Germinal center (tissue), 1 donor: ENCODE results near the gene CBLB.
A peak's percentile ranks its signal among the peaks of the same experiment; 100 is the strongest.
"Not testable (repeated sequence)": the region's sequence is repeated elsewhere in the genome, so short reads cannot be mapped to it uniquely, and the experiment has no call there.

Experiments used
- DNase-seq: peaks from one replicate; pipeline ENCODE4 v3.0.0; 2012; ENCODE audit warnings: mixed read lengths, low spot score

The CBLB gene

DNA sequence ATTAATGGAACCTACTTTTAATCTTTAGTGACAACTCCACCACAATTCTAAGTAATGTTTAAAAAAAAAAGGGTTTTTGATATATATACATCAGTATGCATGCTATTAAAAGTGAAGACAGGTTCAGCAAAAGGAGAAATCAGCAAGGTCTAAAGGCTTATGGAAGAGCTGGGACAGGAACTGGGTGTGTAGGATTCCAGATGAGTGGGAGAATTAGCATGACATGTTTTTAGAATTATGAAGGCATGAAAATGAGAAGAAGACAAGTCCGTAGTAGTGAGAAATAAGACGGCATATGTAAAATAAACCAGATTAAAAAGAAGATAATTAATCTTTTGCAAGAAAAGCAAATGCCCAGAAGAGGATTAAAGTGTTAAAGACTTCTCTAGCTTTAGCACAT, 52.0 kb downstream of the CBLB start:
- no peak for DNase-seq

DNA sequence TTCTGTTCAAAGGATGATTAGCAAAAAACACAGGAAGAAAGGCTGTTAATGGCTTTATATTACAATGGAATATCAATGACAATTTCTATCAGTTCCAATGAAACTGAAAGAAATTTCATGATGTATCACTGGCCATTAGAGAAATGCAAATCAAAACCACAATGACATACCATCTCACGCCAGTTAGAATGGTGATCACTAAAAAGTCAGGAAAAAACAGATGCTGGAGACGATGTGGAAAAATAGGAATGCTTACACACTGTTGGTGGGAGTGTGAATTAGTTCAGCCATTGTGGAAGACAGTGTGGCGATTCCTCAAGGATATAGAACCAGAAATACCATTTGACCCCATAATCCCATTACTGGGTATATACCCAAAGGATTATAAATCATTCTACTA, 53.5 kb downstream of the CBLB start:
- DNase-seq: not testable (repeated sequence)

DNA sequence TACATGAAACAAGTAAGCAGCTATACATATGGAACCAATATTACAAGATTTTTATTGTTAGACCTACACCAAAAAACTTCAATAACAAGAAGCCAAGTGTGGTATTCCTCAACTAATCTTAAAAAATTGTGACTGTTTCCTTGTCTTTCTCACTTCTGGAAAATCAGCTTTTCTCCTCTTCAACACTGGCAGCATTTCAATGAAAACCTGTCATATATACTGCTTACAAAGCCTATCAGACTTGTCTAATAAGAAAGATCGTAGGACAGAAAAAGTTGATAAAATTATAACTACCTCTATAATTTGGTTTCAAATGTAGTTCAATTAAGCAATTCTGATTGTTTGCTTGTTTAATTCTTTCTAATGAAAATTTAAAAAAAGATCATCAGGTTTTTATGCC, 55.1 kb downstream of the CBLB start:
- DNase-seq: no peak

DNA sequence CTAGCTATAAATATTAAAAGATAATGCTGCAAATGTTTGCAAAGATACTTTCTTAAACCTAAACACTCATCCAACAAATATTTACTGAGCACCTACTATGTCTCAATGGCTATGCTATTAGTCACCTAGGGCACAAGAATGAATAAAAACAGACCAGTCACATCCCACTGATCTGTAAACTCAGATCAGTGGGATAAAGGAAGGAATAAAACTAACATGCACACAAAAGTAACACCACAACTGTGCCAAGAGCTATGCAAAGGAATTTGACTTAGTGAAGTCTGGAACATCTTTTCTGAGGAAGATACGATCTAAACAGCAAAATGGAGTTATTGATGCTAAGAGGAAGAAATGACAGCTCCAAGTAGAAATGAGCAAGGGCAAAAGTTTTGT, 56.6 kb downstream of the CBLB start:
- DNase-seq: no peak

DNA sequence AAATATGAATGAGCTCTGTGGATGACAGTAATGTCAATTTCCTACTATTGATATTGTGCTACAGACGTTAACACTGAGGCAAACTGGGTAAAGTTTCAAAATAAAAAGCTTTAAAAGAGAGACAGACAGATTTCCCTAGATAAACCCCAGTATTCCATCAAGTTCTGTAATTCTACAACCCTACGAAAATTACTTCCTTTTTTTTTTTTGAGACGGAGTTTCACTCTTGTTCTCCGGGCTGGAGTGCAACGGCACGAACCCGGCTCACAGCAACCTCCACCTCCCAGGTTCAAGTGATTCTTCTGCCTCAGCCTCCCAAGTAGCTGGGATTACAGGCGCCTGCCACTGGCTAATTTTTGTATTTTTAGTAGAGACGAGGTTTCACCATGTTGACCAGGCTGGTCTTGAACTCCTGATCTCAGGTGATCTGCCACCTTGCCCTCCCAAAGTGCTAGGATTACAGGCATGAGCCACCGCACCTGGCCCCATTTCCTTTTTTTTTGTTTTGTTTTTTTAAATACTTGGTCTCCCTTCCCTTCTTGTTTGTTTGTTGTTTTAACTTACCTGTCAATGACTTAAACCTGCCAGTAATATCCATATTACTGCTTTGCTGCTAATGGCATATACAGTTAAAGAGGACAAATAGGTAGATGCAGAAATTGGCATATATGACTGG, 57.2 kb downstream of the CBLB start:
- DNase-seq: no peak

DNA sequence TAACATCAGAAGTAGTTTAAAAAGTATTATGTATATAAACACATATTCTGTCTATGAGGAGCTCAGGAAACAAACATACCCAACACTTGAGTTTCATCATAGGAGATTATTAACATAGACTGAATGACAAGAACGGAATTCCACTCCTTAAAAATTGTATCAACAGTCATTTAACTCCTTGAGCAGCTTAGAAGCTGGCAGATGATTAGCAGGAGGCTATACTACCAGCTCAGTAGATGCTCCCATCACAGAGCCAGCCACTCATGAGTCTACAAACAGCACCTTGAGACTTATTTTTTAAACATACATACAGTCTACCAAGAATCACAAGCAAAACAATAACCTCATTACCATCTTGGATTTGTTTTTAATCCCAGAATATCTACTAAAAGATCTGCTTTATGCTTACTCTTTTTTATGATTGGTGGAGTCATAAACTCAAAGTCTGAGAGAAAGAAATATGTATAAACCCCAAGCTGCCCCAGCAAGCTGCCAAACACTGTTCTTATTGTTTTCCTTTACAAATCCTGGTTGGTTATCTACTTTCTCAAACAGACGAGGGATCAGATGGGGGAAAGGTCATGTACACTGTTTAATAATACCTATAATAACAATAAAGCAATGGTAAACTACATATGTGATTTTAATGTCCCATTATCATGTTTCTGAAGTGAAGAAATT, 59.5 kb downstream of the CBLB start:
- DNase-seq: no peak

DNA sequence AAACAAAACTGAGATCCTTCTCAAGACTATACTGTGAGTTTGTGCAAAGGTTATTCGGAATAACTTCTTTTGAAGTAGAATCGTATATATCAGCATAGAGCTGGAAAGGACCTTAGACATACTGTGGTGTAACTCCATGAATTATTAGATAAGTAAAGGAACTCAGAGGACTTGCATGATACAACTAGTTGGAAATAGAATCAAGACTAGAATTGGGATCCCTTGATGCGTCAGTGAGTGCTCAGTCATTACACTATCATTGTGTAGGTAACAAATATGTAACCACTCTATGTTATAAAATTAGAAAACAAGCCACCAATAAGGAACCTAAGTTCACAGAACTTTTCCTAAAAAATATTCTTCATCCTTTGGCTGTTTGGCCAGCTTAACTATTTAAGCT, 61.1 kb downstream of the CBLB start:
- no peak for DNase-seq

DNA sequence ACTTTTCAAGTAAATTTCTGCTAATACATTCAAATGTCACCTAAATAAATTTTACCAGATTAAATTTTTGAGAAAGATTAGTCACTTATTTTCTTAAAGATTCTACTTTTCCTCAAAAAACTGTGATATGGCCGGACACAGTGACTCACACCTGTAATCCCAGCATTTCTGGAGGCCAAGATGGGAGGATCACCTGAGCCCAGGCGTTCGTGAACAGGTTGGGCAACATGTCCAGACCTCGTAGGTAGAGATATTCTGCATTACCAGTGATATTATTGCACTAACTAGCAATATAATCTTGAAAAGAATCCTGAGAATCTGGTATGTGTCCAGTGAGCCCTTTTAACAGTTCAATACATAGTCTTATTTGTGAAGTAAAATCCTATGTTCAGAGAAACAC, 61.7 kb downstream of the CBLB start:
- no peak for DNase-seq

DNA sequence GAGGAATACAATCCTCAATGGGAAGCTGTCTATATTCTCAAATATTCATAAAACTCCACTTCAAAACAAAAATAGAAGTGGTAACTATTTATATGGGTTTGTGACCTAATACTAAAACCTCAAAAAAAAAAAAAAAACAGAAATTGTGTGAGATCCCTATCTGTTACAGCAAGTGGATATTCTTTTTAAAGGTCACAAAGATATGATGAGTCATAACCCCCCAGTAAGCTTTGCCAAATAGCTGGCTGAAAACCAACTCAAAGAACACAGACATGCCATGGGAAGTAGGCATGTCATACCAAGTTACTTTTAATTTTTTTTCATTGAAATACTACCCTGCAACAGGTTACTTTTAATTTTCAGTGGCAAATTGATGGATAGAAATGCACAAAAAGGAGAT, 62.5 kb downstream of the CBLB start:
- no peak for DNase-seq

DNA sequence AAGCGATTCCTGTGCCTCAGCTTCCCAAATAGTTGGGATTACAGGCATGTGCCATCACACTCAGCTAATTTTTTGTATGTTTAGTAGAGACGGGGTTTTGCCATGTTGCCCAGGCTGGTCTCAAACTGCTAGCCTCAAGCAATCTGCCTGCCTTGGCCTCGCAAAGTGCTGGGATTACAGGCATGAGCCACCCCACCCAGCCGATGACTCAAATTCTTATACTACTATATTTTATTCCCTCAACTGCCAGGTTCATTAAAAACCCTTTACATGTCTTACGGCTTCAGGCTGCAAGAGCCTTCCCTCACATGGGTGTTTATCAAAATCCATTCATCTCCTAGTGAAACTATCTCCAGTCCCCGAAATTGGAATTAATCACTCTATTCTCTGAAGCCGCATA, 63.4 kb downstream of the CBLB start:
- DNase-seq: no peak

DNA sequence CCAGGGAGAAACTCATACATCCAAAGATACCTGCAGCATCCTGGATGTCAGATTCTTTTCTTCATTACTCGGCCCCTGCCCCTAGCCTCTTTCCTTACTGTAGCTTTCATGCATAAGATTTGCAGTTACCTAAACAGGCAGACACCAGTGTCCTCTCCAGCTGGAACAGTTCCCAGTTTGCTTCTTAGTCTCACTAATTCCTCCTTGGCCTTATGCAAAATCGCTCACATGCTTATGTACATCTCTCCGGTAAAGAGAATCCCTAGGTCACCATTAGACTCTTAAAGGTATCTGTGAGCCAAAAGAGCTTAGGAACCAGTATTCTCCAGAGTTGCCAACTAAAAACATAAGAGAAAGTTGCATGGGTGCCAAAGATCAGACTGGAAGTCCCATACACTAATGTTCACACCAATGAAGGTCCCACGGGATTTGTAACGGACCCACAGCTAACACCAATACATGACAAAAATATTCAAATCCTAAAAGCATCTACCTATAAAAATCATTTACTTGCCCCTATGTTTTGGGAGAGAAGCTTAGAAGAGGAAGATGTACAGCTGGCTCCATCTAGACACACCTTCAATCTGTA, 66.6 kb downstream of the CBLB start:
- DNase-seq: no peak

DNA sequence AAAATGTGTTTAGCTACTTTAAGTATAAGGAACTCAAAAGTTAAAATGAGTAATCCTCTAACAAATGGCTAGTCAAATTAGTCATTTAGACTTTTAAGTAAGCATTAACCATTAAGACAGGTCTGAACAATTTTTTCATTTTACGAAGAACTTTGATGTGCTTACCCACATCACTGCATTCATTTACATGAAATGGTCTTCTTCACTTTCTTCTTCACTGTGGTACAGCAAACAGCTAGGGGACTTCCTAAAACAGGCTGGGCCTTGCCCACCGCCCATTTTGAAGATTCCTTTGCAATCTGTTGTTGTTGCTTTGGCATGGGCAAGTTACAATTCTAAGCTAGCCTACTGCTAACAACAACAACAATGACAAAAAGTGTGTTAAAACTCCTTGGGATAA, 67.4 kb downstream of the CBLB start:
- DNase-seq: peak; percentile 6

DNA sequence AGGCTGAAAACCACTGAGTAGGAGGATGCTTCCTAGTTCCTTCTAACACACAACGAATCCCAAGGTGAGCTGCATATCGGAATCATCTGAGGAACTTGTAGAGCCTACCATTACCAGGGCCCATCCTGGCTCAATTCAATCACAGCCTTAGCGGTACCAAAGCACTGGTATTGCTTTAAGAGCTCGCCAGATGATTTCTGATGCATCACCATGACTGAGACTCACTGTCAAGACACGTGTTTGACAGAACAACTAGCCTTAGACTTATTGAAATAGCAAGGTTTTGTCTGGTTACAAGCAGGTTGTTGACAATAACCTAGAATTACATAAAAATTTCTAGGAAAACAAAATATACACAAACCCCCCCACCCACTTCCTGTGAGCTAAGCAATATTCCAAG, 68.5 kb downstream of the CBLB start:
- no peak for DNase-seq

DNA sequence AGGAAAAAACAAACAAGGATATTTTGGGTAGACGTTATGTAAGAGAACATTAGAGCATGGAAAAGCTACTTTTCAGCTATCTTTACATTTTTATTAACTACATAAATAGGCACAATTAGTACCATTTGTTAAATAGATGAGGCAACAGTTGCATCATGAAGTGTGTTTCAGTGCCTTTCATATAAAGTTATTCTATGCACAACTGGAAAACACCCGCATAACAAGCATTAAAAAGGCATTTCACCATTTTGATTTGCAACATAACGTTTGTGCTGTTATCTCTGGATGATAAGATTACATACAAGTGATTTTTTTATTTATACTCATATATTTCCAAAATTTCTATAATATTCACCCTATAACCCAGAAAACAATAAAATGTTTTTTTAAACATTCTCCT, 69.5 kb downstream of the CBLB start:
- DNase-seq: no peak

DNA sequence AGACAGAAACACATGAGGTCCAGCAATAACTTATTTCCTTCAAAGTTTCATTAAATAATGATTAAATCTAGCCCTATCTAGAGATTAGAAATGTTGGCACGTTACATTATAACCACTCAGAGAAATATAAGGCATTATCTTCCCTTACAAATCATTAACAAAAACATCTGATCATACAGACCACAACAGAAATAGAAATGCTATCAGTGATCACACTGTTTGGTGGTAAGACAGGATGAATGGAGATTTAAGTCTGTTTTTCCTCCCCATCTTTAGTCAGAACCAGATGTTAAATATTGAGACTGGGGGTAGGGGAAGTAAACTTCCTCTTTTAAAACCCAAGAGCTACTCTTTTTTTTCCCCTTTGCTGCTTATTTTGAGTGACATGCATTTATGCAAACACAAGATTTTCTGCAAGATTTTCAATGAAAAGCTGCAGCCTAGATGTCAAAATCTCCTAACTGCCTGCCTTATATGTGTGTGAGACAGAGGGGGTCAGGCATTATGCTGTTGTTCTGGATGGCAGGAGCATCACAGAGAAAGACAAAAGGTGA, 70.4 kb downstream of the CBLB start:
- DNase-seq: peak; percentile 56

DNA sequence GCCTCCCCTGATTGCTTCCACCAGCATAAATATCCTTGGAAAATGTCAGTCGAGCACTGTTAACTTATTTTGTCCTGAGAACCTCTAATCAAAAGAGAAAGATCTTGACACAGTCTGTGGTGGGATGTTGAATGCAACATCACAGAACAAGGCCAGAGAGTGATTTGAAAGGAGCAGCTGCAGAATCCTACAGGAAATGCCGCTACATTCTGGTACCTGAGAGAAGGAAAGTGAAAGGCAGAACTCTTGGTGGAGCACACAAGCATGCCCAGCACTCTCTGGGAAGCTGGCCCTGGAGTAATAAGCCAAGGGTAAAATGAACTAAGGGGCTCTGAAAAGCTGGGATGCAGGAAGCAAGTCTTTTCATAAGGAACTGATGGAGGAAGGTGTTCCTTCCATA, 75.8 kb downstream of the CBLB start:
- no peak for DNase-seq

DNA sequence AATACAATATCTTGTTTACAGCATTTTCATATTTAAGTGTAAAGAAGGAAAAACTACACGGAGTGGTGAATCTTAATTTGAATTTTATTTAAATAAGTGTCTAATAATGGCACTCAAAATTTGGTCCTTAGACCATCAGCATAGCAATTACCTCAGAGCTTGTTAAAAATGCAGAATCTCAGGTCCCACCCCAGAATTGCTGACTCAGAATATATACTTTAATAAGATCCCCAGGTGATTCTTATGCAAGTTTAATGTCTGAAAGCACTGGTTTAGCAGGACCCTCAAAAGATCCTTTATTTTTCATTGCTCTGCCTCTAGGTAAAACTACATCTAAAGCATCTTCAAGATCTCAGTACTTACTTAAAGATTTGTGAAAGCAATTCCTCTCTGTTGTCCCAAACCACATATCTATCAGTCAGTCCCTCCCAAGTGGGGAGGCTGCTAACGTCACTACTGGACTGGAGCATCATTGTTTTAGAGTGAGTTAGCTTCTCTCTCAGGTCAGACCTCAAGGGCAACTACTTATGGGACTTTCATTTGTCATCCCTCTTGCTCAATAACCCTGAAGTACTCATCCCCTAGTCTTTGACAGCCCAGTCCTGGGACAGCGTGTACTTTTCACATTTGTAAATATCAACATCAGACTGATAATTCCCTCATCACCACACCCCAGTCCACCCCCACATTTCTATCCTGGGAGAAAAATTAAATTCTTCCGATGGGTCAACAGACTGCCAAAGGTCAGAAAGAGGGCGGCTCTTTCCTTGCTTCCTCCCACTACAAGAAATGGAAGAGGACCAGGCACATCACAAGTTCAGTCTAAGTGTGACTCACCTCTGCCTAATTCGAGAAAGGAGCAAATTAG, 76.7 kb downstream of the CBLB start:
- DNase-seq: no peak

DNA sequence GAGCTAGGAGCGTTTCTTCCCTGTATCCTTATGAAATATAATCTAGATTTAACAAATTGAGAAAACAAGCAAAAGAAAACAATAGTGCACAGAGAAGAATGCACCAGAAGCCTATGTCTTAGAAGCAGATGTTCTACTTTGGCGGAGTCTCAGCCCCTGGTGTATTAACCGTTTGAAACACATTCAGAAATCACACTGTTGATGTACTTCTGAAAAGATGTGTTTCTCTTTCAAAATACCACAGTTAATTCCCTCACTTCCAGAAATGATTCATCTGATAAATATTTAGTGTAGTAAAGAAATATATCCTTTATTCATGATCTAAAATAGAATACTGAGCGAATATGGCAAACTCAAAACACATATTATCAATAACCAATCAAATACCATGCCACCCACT, 77.7 kb downstream of the CBLB start:
- no peak for DNase-seq

DNA sequence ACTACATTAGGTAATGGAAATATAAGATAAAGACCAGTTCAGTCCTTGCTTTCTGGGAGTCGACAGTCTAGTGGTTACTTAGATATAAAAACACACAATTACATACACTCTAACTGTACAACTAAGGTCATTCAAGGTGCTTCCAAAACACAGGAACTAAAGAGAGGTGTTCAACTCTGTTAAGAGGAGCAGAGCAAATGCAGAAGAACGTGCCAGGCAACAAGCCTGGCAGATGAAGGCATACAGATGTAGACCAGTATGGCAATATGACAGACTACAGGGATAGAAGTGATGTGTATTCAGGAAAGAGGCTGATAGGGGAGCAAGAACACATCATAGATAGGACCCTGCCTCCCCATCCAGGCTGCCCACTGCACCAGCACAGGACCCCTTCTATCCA, 78.3 kb downstream of the CBLB start:
- DNase-seq: no peak

DNA sequence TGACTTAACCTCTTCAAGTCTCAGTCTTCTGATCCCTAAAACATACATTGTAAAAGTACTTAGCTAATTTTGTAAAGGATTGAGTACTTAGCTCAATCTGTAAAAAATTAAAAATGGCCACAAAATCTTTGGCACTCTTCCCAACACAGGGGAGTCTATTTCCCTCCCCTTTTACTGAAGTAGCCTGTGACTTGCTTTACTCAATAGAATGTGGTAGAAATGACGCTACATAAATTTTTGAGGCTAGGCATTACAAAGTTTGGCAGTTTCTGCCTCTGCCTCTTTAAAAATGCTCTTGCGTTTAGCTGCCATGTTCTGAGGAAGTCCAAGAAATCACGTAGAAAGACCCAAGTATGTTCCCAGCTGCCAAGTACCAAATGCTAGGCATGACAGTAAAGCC, 80.2 kb downstream of the CBLB start:
- DNase-seq: no peak

DNA sequence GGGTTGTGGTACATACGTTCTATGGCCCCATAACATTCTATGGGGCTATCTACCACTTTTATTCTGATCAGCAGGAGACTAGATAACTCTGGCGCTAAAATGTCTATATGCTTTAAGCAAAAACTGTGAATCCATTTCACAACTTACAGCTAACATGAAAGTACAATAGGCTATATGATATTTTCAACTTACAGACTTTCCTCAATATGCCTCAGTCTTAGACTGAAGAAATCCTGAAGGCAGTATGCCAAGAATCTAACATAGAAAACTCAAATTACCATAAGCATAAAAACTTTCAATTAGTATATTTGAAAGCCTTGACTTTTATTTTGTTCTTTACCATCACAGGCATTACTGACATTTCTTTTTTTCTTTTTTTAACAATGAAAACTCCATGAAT, 81.4 kb downstream of the CBLB start:
- no peak for DNase-seq

DNA sequence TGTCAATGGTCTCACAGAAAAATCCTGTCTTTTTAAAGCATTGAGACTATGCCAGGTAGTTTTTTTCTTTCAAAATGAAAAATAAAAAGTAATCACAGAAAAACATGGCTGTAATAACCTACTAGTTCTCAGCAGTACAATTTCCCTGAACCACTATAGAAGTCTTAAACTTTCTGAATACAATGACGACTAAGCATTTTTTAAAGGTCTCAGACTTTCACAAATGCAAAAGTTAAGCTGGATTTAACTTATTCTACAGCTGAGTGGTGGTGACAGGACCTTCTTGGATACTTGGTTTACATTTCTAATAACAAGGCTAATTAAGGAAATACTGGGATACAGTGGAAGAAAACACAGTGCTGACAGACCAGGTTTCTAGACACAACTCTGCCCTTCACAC, 81.8 kb downstream of the CBLB start:
- DNase-seq: no peak

DNA sequence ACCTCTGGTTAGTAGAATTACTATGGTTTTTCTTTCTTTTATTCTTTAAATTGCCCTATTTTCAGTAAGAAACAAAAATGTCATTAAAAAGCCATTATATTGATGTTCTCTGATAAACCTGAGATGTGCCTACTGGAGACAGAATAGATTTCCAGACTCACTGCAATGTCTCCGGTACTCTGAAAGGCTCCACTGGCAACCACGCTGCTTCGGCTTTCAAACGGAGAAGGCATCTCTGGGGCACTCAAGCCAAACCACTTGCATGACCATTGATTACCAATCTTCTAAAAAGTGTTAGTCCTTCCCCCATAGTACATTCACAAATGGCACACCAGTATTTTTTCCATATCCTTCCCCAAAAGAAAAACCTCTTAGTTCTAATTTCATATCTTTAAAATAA, 82.6 kb downstream of the CBLB start:
- DNase-seq: no peak
